Stimulated activated CD4-positive, alpha-beta T cell treated with anti-CD3 and anti-CD28 coated beads, TNF-alpha, amount 100 ng/mL, for 4 hours (primary cell): ENCODE results near the gene CCDC85C.

Source experiments
- DNase-seq, 3 experiments: peaks; one replicate each; pipeline ENCODE4 v3.0.0-alpha.2; 2020; ENCODE audit warnings: low read depth in 3 of 3

Gene CCDC85C

GRCh38 chr14:99556134-99556791 lies 47.7 kb downstream of the CCDC85C start:
- DNase-seq: no peak

- no peak for DNase-seq
These were observed 49.1 kb downstream of the CCDC85C start for GRCh38 chr14:99554757-99555531.

- no peak for DNase-seq
These were observed 49.8 kb downstream of the CCDC85C start for GRCh38 chr14:99554184-99554583.

GRCh38 chr14:99552572-99553216 lies 51.3 kb downstream of the CCDC85C start:
- no peak for DNase-seq

GRCh38 chr14:99552021-99552553 lies 51.9 kb downstream of the CCDC85C start:
- no peak for DNase-seq

- DNase-seq: no peak
These were observed 52.7 kb downstream of the CCDC85C start for GRCh38 chr14:99551034-99551922.

GRCh38 chr14:99550387-99550992 lies 53.5 kb downstream of the CCDC85C start:
- DNase-seq: no peak

- no peak for DNase-seq
These were observed 54.3 kb downstream of the CCDC85C start for GRCh38 chr14:99549684-99550083.

GRCh38 chr14:99548871-99549515 lies 55.0 kb downstream of the CCDC85C start:
- DNase-seq: no peak

- no peak for DNase-seq
These were observed 55.8 kb downstream of the CCDC85C start for GRCh38 chr14:99548255-99548654.

GRCh38 chr14:99546234-99546879 lies 57.6 kb downstream of the CCDC85C start:
- no peak for DNase-seq

GRCh38 chr14:99545586-99545985 lies 58.4 kb downstream of the CCDC85C start:
- DNase-seq: no peak

GRCh38 chr14:99544991-99545390 lies 59.0 kb downstream of the CCDC85C start:
- no peak for DNase-seq

- DNase-seq: no peak
These were observed 60.0 kb downstream of the CCDC85C start for GRCh38 chr14:99543985-99544384.

GRCh38 chr14:99543370-99543769 lies 60.6 kb downstream of the CCDC85C start:
- no peak for DNase-seq

- DNase-seq: no peak
These were observed 61.4 kb downstream of the CCDC85C start for GRCh38 chr14:99542566-99542965.

GRCh38 chr14:99541677-99542470 lies 62.1 kb downstream of the CCDC85C start:
- DNase-seq: no peak

GRCh38 chr14:99541211-99541610 lies 62.8 kb downstream of the CCDC85C start:
- no peak for DNase-seq
